Activated T-cell treated with anti-CD3 and anti-CD28 coated beads for 48 hours (primary cell): ENCODE measurements around the gene GRAMD4.

ENCODE experiments used
- DNase-seq: peaks from one replicate; pipeline ENCODE4 v3.0.0-alpha.2; 2020; ENCODE audit warnings: low read depth

GRAMD4 gene

GRCh38 chr22:46688949-46689348, 68.8 kb downstream of the GRAMD4 start:
- no peak for DNase-seq

DNA sequence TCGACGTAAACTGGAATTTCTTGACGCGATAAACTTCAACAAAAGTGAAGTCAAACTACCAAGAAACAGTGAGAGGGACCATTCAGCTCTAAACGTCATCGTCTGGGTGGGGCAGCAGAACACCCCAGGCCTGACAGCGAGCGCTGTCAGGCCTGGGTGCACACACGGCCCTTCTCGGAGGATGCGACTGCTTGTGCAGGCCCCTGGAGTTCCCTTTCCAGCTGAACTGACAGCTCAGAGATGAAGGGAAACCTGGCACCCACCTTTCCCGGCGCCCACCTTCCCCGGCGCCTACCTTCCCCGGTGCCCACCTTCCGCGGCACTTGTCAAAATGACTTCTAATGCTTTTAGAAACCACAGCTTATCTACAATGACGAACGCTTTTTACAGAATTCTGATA, 70.0 kb downstream of the GRAMD4 start:
- no peak for DNase-seq

GRCh38 chr22:46691571-46691970, 71.4 kb downstream of the GRAMD4 start:
- DNase-seq, result no peak

GRCh38 chr22:46693634-46694415, 73.6 kb downstream of the GRAMD4 start:
- DNase-seq, result no peak

- DNase-seq, result no peak
Observed at GRCh38 chr22:46694416-46695170, 74.4 kb downstream of the GRAMD4 start.

- no peak for DNase-seq
Observed at GRCh38 chr22:46695346-46696228, 75.4 kb downstream of the GRAMD4 start.

GRCh38 chr22:46696229-46696518, 76.0 kb downstream of the GRAMD4 start:
- DNase-seq, result no peak

DNA sequence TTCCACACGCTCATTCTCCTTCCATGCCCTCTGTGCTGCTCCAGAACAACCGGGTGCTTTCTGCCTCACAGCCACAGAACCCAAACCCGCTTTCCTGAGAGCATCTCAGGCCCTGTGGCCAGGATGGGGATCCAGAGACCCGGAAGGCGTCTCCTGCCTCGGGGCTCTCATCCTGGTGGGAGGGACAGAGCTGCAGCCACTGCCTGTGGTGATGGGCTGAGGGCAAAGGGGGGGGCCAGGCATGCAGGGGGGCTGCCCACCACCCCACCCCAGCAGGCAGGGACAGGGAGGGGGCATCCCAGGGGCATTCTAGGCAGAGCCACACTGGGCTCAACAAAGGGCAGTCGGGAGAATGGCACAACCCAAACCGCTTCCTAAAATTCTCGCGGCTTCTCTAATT, 76.4 kb downstream of the GRAMD4 start:
- no peak for DNase-seq

GRCh38 chr22:46697811-46698515, 77.8 kb downstream of the GRAMD4 start:
- no peak for DNase-seq

DNA sequence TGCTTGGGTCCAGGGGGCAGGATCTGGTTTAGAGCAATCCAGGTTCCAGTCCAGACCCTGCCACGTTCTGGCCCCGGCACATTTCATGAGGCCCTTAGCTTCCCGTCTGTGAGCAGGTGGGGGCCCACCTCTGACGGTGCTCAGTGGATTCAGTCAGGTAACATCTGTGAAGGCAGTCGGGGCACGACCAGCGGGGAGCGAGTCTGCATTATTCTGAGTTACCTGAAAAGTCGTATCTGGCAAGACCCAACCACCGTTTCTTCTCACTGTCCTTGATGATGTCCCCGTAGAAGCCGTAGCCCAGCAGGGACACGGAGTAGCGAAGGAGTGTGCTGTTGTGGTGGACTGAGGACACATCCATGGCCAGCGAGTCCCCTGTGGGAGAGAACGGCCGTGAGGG, 78.9 kb downstream of the GRAMD4 start:
- DNase-seq, result no peak

DNA sequence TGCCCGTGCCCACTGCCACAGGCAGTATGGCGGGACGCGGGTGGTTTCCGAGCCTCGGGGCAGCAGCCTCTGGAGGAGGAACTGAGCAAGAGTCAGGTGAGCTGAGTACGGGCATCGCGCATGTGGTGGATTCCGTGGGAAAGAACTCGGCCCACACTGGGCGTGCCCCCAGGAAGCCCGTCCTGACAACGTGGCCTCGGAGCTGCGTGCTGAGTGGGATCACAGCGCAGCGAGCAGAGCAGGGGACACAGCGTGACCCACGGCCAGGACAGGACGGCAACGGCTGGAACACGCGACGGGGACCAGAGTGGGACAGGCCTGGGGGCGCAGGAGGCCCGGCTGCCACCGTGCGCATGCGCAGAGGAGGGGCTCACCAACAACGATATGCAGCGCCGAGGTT, 81.1 kb downstream of the GRAMD4 start:
- no peak for DNase-seq

- no peak for DNase-seq
Observed at GRCh38 chr22:46703171-46703995, 83.2 kb downstream of the GRAMD4 start.

DNA sequence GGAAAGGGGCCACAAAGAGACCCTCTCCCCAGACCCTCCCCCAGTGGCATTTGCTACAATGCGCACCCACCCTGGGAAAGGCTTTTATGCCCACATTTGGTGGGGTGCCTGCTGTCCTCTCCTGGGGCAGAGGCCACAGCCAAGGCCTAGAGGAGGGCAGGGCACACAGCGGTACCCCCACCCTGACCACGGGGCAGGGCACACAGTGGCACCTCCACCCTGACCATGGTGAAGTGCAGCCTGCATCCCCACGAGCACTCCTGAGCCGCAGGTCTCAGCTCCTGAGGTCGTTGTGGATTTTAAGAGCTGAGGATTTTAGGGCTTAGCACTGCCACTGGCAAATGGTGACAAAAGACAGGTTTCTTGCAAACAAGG, 83.8 kb downstream of the GRAMD4 start:
- no peak for DNase-seq

DNA sequence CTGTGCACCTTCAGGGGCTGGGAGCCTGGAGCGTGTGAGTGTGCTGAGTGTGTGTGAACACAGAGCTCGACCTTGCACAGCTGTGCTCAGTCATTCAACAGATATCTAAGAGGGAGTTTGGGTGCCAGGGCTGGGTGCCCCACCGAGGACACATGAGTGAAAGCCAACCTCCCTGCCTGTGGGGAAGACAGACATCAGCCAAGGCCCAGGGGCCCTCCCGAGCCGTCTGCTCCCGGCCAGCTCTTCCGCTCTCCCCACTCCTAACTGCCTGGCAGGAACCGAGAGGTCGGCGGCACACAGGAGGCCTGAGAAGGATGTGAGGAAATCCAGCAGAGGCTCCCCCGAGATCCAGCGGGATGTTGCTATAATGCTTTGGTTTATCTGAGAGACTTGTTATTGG, 85.9 kb downstream of the GRAMD4 start:
- DNase-seq, result no peak

DNA sequence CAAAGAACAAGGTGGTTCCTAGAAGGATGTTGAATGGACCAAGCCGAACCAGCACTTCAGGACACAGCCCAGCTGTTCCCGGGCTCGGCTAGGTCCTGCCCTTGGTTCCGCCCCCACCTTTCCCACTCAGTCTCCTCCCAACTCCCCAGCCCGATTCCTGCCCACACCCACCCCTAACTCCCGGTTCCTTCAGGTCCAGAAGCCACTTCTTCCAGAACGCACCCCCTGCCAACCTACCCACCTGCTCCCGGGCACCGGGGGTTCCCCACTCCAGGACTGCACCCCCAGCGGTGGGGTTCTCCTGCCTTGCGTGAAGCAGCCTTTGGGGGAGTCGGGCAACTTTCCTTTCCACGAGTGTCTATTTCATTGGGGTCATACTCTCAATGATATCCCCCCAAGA, 87.1 kb downstream of the GRAMD4 start:
- DNase-seq, result no peak

GRCh38 chr22:46707827-46708570, 87.8 kb downstream of the GRAMD4 start:
- no peak for DNase-seq

GRCh38 chr22:46708766-46709330, 88.7 kb downstream of the GRAMD4 start:
- DNase-seq, result no peak

- no peak for DNase-seq
Observed at GRCh38 chr22:46710806-46711205, 90.6 kb downstream of the GRAMD4 start.

- DNase-seq, result no peak
Observed at GRCh38 chr22:46712288-46712687, 92.1 kb downstream of the GRAMD4 start.

DNA sequence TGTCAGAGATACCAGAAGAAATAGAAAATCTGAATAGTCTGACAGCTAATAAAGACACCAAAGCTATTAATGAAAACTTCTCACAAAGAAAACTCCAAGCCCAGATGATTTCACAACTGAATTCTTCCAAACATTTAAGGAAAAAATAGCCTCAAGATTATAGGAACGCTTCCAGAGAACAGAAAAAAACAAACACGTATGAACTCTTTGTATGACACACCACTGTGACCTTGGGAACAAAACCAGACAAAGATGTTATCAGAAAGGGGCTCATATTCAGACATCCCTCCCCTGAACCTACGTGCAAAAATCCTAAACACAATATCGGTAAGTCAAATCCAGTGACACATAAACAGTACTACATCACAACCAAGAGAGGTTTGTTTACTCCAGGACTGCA, 94.4 kb downstream of the GRAMD4 start:
- no peak for DNase-seq
